ENCODE data around the gene LRP1. TPM values are rescaled to one million over a fixed set of nuclear protein-coding genes. Genes with fewer than 3 reads are reported as not detected.

LRP1 gene
- total and polyA plus RNA-seq, 2 experiments from 2014 or later = 26.6 to 145 TPM

- peak overlapping the region; percentile 99 for H3K4me2 ChIP-seq
- H3K27me3 Mint-ChIP-seq (ENCODE audit: insufficient read depth, low read depth, poor library complexity) = peaks cover 72% of the 10 kb centered on the region
- H3K27ac Mint-ChIP-seq = no peak overlapping the region
Observed at GRCh38 chr12:57243521-57244311, 115.4 kb downstream of the LRP1 start.

More at GRCh38 chr12:57243521-57244311, 115.4 kb downstream of the LRP1 start:
- Histone ChIP-seq H3F3A (replicated peaks; ENCODE audit: low read depth) (peaks cover 11% of the 10 kb centered on the region), H3K9me2 (ENCODE audit: insufficient read depth) (no peaks in the 10 kb centered on the region), H3K79me2 (replicated peaks; ENCODE audit: insufficient read depth) (no peaks in the 10 kb centered on the region), H3K4me1 (ENCODE audit: insufficient read depth) (peaks cover 42% of the 10 kb centered on the region), H3K27ac (ENCODE audit: low read depth) (no peak overlapping the region), H3K4me3 (peak overlapping the region; percentile 85), H4K20me1 (replicated peaks; ENCODE audit: insufficient read depth) (no peaks in the 10 kb centered on the region; the same call in 1 of the 2 replicates), H3K27me3 (ENCODE audit: insufficient read depth) (peaks cover 54% of the 10 kb centered on the region), H2AFZ (peak overlapping the region; percentile 14; the same call in 1 of the 2 replicates), H3K36me3 (ENCODE audit: insufficient read depth) (no peaks in the 10 kb centered on the region)
- H3K36me3 Mint-ChIP-seq (ENCODE audit: low read depth) = no peaks in the 10 kb centered on the region; the same call in 2 of the 3 replicates
- peak; percentile 77 for TF ChIP-seq CREB1 (CRISPR knock-in tag; IDR thresholded peaks at IDR 0.05; ENCODE audit: low read depth)
- peak; percentile 88 to 90 for TF ChIP-seq CTCF (conservative IDR thresholded peaks at IDR 0.05; ENCODE audit: low read depth in 2 of 2)
- no peak for TF ChIP-seq ZNF462 (CRISPR knock-in tag; IDR thresholded peaks at IDR 0.05)
- peak; percentile 95 for DNase-seq (ENCODE audit: low spot score)
- peak; percentile 17 for ATAC-seq
- H3K4me3 Mint-ChIP-seq = peak overlapping the region; percentile 79
- peaks cover 60% of the 10 kb centered on the region for H3K4me1 Mint-ChIP-seq
- no peaks in the 10 kb centered on the region for H3K9me3 Mint-ChIP-seq
